Measurements from ENCODE around the gene TC2N. TPM values are rescaled to one million over a fixed set of nuclear protein-coding genes. Genes with fewer than 3 reads are reported as not detected.

The TC2N gene
- total and polyA plus RNA-seq, 2 of the 4 experiments (the other 2 are of a cell fraction) = 0.03 to 0.18 TPM

- ChIA-PET POLR2A (ENCODE audit: unreplicated experiment) (no interaction called here), CTCF (no interaction called here)
- H3K56ac ChIP-seq (ENCODE audit: extremely low read depth, insufficient read depth, low read length) = no peak overlapping the region
- H4K5ac ChIP-seq (ENCODE audit: low read depth, low read length) = no peak overlapping the region
- no peak for TF ChIP-seq ELK1 (IDR thresholded peaks at IDR 0.05; ENCODE audit: borderline replicate concordance, low read depth, low read length)
- TF ChIP-seq CHD1 (IDR thresholded peaks at IDR 0.05; ENCODE audit: low read depth, low read length) = no peak
- TF ChIP-seq POLR2A (IDR thresholded peaks at IDR 0.05; ENCODE audit: low read depth, low read length) = no peak
- no peak for TF ChIP-seq CTCF (conservative IDR thresholded peaks at IDR 0.05; ENCODE audit: low read depth, low read length)
- no peak for TF ChIP-seq BHLHE40 (IDR thresholded peaks at IDR 0.05; ENCODE audit: low read depth, low read length)
- TF ChIP-seq USF2 (IDR thresholded peaks at IDR 0.05; ENCODE audit: low read depth, low read length) = no peak
- no peak for TF ChIP-seq MAZ (IDR thresholded peaks at IDR 0.05; ENCODE audit: borderline replicate concordance, low read depth, low read length)
- TF ChIP-seq SMC3 (IDR thresholded peaks at IDR 0.05; ENCODE audit: low read depth, low read length) = no peak
- no peak for TF ChIP-seq MAFK (IDR thresholded peaks at IDR 0.05; ENCODE audit: low read depth, low read length)
- no peak for TF ChIP-seq NFE2L2 (IDR thresholded peaks at IDR 0.05; ENCODE audit: low read depth, low read length)
- TF ChIP-seq RCOR1 (IDR thresholded peaks at IDR 0.05; ENCODE audit: insufficient replicate concordance, low read length) = no peak
- no peak for TF ChIP-seq MXI1 (IDR thresholded peaks at IDR 0.05; ENCODE audit: borderline replicate concordance, low read depth, low read length)
- no peak for TF ChIP-seq RFX5 (IDR thresholded peaks at IDR 0.05; ENCODE audit: low read depth, low read length)
- no peak for TF ChIP-seq RAD21 (IDR thresholded peaks at IDR 0.05; ENCODE audit: low read length)
- H3K18ac ChIP-seq (ENCODE audit: low read depth, low read length) = no peak overlapping the region
- H3K4me3 ChIP-seq (ENCODE audit: insufficient read depth, low read depth, low read length) = no peak overlapping the region
- no peak overlapping the region for H2AFZ ChIP-seq (replicated peaks; ENCODE audit: low read length, poor library complexity)
- no peak overlapping the region for H3K4ac ChIP-seq (ENCODE audit: low read depth, low read length)
- H2AK9ac ChIP-seq (replicated peaks; ENCODE audit: low read depth, low read length, poor library complexity) = no peak overlapping the region
- no peak overlapping the region for H3K9ac ChIP-seq (ENCODE audit: low read depth, low read length)
- H3K27ac ChIP-seq (ENCODE audit: insufficient read depth, low read length) = no peak overlapping the region
- ATAC-seq (ENCODE audit: low read depth) (no peak), DNase-seq (no peak)
- H2AK5ac ChIP-seq (ENCODE audit: low read depth, low read length) = no peak overlapping the region
- H3K23ac ChIP-seq (ENCODE audit: low read depth, low read length) = no peak overlapping the region
- WGBS, 2 experiments (ENCODE audit: extremely low coverage in 2 of 2, insufficient read length in 1 of 2) = no CpG with 5 or more reads among the region's 4 CpGs
- no peaks in the 10 kb centered on the region for H3K9me3 ChIP-seq (ENCODE audit: control insufficient read depth, insufficient read depth, low read length)
- H3K27me3 ChIP-seq (ENCODE audit: control insufficient read depth, insufficient read depth, low read length) = no peaks in the 10 kb centered on the region
- H3K79me1 ChIP-seq (ENCODE audit: low read depth in 1 of 2, low read length in 2 of 2) = no peaks in the 10 kb centered on the region
- no peak overlapping the region for H2BK20ac ChIP-seq (ENCODE audit: low read depth, low read length)
- 0 out of 2 replicates have a peak, but pooled peaks cover 2% of the 10 kb centered on the region for H3K9me1 ChIP-seq (ENCODE audit: insufficient read depth, low read length)
- H3K4me2 ChIP-seq (ENCODE audit: low read depth, low read length) = no peak overlapping the region
- intact Hi-C loops (cut with micrococcal nuclease) (no loop called here), in situ Hi-C loops (cut with MboI; ENCODE audit: low sequenced_read_pairs) (no loop called here), dilution Hi-C loops (cut with HindIII; ENCODE audit: low sequenced_read_pairs, unreplicated experiment) (no loop called here)
- H3K4me1 ChIP-seq (ENCODE audit: control insufficient read depth, insufficient read depth, low read length) = 0 out of 2 replicates have a peak, but pooled peaks cover 5% of the 10 kb centered on the region
- H3K36me3 ChIP-seq (ENCODE audit: control insufficient read depth, insufficient read depth, low read length) = peaks cover 3% of the 10 kb centered on the region; the same call in 1 of the 2 replicates
- no peak overlapping the region for H2BK15ac ChIP-seq (ENCODE audit: low read depth, low read length)
- H4K20me1 ChIP-seq (ENCODE audit: insufficient read depth, low read length) = no peaks in the 10 kb centered on the region; the same call in 1 of the 2 replicates
- no peak overlapping the region for H2BK120ac ChIP-seq (ENCODE audit: low read depth, low read length)
- no TSS peak for BruUV-seq (replicated peaks)
- no peak overlapping the region for H2BK5ac ChIP-seq (ENCODE audit: low read depth, low read length, poor library complexity, severe bottlenecking)
- no peak overlapping the region for H4K91ac ChIP-seq (ENCODE audit: insufficient read depth, low read depth, low read length)
- H3K14ac ChIP-seq (replicated peaks; ENCODE audit: low read depth, low read length) = no peak overlapping the region
- H4K8ac ChIP-seq (ENCODE audit: low read depth in 2 of 2, low read length in 2 of 2) = no peak overlapping the region
Observed at GRCh38 chr14:91862417-91862816, 4.9 kb downstream of the TC2N start.
